Activated T-cell treated with anti-CD3 and anti-CD28 coated beads, Interleukin-2, amount 50 U/mL, for 72 hours (primary cell): Measurements from ENCODE around the gene MYOF. TPM values are rescaled to one million over a fixed set of nuclear protein-coding genes. Genes with fewer than 3 reads are reported as not detected.
"Not testable (repeated sequence)": the region's sequence is repeated elsewhere in the genome, so short reads cannot be mapped to it uniquely, and the experiment has no call there.

Experiments
- ATAC-seq, 2 donors: fragments of 150-1000 bp; cut with Tn5 transposase; replicated peaks in 1 of 2; 2 replicates each; pipeline ENCODE4 v1.10.0; 2021; ENCODE audit warnings: moderate library complexity in 2 of 2, mild to moderate bottlenecking in 1 of 2
- DNase-seq, 2 donors: peaks; one replicate each; pipeline ENCODE4 v3.0.0; 2021 to 2022; ENCODE audit warnings: mixed read lengths in 1 of 2
- H3K27ac Mint-ChIP-seq: one replicate; pipeline ENCODE4 v1.8.0; 2022; ENCODE audit warnings: mild to moderate bottlenecking, moderate library complexity, mixed read lengths
- H3K27me3 Mint-ChIP-seq: one replicate; pipeline ENCODE4 v1.8.0; 2022; ENCODE audit warnings: low read depth, mixed read lengths
- H3K36me3 Mint-ChIP-seq, 2 donors: one replicate each; pipeline ENCODE4 v1.8.0; 2022; ENCODE audit warnings: mixed read lengths in 2 of 2, mild to moderate bottlenecking in 1 of 2; ENCODE audit not compliant: insufficient read depth in 2 of 2
- H3K4me1 Mint-ChIP-seq: one replicate; pipeline ENCODE4 v1.8.0; 2022; ENCODE audit warnings: low read depth, mixed read lengths
- H3K4me3 Mint-ChIP-seq, 2 donors: one replicate each; pipeline ENCODE4 v1.8.0; 2022; ENCODE audit warnings: mild to moderate bottlenecking in 2 of 2, mixed read lengths in 2 of 2, moderate library complexity in 2 of 2
- H3K9me3 Mint-ChIP-seq, 2 donors: one replicate each; pipeline ENCODE4 v1.8.0; 2022; ENCODE audit warnings: mixed read lengths in 2 of 2
- total RNA-seq, 2 donors: library from RNA; stranded (reverse); gene quantifications; one replicate each; pipeline ENCODE4 v1.2.3, GENCODE V29; 2022

MYOF gene
- total RNA-seq, 2 donors from 2014 or later: 32.3 to 32.4 TPM

- Mint-ChIP-seq H3K4me3 (no peak overlapping the region), H3K27ac (no peak overlapping the region), H3K9me3 (no peaks in the 10 kb centered on the region), H3K4me1 (no peaks in the 10 kb centered on the region), H3K27me3 (no peaks in the 10 kb centered on the region), H3K36me3 (no peaks in the 10 kb centered on the region)
- no peak for ATAC-seq
- no peak for DNase-seq
These were observed 191.3 kb downstream of the MYOF start for GRCh38 chr10:93290661-93291354.

DNA sequence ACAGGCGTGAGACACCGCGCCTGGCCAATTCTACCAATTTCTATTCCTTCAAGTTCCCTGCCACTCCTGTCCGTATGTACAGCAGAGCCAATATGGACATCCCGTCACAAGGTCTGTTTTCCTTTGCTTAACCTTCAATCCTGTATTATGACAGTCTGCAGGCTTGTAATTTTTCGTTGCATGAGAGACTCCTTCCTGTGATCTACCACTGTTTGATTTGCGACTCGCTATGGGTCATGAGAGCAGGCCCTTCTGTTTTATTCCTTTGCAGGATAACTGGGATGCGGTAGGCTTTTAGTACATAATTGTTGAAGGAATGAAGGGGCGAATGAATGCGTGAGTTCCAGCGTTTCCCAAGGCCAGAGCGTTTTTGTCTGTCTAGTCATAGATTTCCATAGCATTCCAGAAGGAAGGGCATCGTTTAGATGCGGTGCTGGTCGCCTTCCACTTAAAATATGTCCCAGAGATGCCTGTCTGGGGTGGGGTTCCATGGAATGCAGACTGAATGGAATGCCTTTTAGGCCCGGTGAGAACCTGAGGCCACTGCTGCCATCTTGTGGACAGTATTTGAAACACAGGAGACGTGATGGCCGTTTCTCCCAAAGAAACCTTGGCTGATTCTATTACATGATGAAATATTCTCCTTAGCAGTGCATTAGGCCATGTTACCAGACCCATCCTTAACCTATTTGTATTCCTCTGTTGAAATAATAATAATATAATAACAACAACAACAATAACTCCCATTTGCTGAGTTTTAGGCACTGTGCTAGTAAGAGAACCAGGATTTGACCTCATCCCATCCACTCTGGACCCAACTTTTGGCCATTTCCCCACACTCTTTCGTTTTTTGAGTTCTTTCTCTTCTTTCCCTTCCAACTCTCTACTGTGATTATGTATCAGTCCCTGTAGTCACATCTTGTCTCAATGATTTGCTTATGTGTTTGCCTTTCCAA lies 193.2 kb downstream of the MYOF start:
- no peaks in the 10 kb centered on the region for H3K4me1 Mint-ChIP-seq
- no peaks in the 10 kb centered on the region for H3K9me3 Mint-ChIP-seq
- H3K27ac Mint-ChIP-seq: no peak overlapping the region
- no peak for ATAC-seq
- no peaks in the 10 kb centered on the region for H3K36me3 Mint-ChIP-seq
- H3K27me3 Mint-ChIP-seq: no peaks in the 10 kb centered on the region
- no peak overlapping the region for H3K4me3 Mint-ChIP-seq
- DNase-seq: peak; percentile 46 to 47

DNA sequence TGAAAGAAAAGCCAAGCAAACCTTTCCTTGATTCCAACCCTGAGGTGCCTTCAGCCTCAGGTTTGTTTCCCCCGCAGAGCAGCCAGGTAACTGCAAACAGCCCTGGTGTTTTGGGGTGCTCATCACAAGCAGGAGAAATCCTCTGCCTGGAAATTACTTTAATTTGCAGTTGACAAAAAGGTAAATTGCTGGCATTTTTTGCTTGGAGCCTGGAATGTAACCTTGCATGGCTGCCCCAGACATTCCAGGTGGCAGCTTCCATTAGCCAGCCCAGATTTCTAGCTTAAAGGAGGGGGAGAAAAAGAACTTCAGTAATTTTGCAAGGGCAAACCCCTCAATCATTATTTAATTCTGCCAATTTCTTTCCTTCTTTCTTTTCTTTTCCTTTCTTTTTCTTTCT lies 194.4 kb downstream of the MYOF start:
- H3K36me3 Mint-ChIP-seq: no peaks in the 10 kb centered on the region
- H3K9me3 Mint-ChIP-seq: no peaks in the 10 kb centered on the region
- DNase-seq: no peak
- H3K4me1 Mint-ChIP-seq: no peaks in the 10 kb centered on the region
- no peak for ATAC-seq
- H3K4me3 Mint-ChIP-seq: no peak overlapping the region
- no peak overlapping the region for H3K27ac Mint-ChIP-seq
- no peaks in the 10 kb centered on the region for H3K27me3 Mint-ChIP-seq

GRCh38 chr10:93284246-93284645 lies 197.9 kb downstream of the MYOF start:
- H3K9me3 Mint-ChIP-seq, ATAC-seq, H3K27ac Mint-ChIP-seq: not testable (repeated sequence)

DNA sequence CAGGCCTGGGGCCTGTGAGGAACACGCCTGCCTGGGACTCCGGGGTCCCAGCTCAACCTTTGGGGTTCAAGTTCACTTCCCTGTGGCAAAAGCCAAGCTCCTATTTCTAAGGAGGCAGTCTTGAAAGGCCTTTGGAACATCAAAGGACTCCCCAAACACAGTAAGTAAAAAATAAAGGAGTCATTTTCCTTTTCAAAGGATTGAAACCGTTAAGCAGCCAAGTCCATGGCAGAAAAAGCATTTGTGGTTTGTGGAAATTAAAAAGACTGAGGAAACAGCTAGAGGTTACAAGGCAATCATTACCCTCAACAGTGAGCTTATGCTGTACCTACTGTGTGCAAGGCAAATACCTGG lies 200.8 kb downstream of the MYOF start:
- Mint-ChIP-seq H3K27me3 (no peaks in the 10 kb centered on the region), H3K36me3 (no peaks in the 10 kb centered on the region), H3K9me3 (no peaks in the 10 kb centered on the region), H3K4me3 (no peak overlapping the region), H3K4me1 (no peaks in the 10 kb centered on the region), H3K27ac (no peak overlapping the region)
- ATAC-seq (no peak), DNase-seq (no peak)

More at GRCh38 chr10:93284246-93284645, 197.9 kb downstream of the MYOF start:
- not testable (repeated sequence) for DNase-seq, H3K27me3 Mint-ChIP-seq, H3K4me3 Mint-ChIP-seq, H3K36me3 Mint-ChIP-seq, H3K4me1 Mint-ChIP-seq

DNA sequence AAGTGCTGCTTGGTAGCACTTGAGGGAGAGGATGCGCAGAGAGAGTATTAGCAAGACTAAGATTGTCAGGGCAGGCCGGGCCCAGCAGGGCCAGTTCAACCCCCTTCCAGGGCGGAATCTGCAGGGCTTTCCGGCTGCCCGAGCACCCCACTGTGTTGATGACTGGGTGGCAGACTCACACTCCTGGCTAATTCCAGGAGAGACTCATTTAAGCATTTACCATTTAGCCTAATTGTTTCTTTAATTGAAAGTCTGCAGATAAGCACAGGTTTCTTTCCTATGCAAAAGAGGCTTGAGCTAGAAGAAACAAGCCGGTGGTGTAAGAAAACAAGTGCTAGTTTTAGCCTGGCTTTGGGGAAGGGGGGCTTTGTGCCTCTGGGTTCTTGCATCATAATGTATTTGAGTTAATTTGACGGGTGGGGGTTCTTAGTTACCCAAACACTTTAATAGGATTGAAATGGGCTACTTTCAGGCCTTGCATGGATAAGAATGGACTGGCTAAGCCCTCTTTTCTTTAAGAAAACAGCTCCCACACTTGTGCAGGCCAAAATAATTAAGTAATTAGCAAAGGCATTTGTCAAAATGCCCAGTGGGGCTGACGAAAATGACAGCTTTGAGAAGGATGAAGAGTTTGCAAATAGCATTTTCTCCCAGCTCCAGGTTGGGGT lies 201.3 kb downstream of the MYOF start:
- no peaks in the 10 kb centered on the region for H3K36me3 Mint-ChIP-seq
- no peak overlapping the region for H3K27ac Mint-ChIP-seq
- H3K9me3 Mint-ChIP-seq: no peaks in the 10 kb centered on the region
- ATAC-seq (no peak), DNase-seq (no peak)
- no peak overlapping the region for H3K4me3 Mint-ChIP-seq
- no peaks in the 10 kb centered on the region for H3K27me3 Mint-ChIP-seq
- H3K4me1 Mint-ChIP-seq: no peaks in the 10 kb centered on the region

DNA sequence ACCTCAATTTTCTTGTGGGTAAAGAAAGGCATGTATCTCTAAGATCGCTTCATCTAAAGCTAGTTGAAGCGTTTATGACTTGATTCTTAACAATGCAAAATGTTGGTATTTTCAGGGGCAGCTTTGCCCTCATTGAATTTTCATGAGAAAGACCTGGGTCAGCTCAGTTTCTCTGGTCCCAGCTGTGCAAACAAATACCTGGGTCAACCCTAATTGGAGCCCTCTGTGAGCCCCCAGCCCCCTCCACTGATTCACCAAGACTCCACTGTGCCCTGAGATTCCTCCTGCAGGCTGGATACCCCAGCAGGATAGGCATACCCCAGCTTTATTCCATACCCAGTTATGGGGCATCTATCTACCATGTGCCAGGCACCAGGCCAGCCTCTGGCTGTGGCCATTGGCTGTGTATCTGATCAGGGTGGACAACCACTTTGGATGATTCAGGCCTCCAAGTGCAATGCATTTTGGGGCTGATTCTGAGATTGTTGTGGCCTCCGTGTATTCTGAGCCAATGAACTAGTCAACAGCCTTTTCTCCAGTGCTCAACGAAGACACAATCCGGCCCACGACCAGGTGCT lies 201.9 kb downstream of the MYOF start:
- H3K4me3 Mint-ChIP-seq: no peak overlapping the region
- H3K27ac Mint-ChIP-seq: no peak overlapping the region
- ATAC-seq (no peak), DNase-seq (no peak)
- H3K4me1 Mint-ChIP-seq: no peaks in the 10 kb centered on the region
- no peaks in the 10 kb centered on the region for H3K36me3 Mint-ChIP-seq
- no peaks in the 10 kb centered on the region for H3K9me3 Mint-ChIP-seq
- H3K27me3 Mint-ChIP-seq: no peaks in the 10 kb centered on the region

- Mint-ChIP-seq H3K36me3 (no peaks in the 10 kb centered on the region), H3K4me1 (no peaks in the 10 kb centered on the region), H3K27ac (no peak overlapping the region), H3K27me3 (no peaks in the 10 kb centered on the region), H3K4me3 (no peak overlapping the region), H3K9me3 (no peaks in the 10 kb centered on the region)
- ATAC-seq (no peak), DNase-seq (no peak)
These were observed 204.8 kb downstream of the MYOF start for GRCh38 chr10:93277360-93277759.

DNA sequence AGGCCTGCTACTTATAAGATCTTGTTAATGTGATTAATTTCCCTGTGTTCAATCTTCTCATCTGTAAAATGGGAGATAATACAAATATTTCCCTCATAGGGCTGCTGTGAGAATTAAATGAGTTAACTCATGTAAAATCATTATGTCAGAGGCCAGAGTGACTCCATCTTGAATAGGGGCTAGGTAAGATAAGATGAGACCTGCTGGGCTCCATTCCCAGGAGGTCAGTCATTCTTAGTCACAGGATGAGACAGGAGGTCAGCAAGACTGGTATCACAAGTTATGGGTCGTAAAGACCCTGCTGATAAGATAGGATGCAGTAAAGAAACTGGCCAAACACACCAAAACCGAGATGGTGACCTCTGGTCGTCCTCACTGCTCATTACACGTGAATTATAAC lies 207.7 kb downstream of the MYOF start:
- Mint-ChIP-seq H3K27ac (no peak overlapping the region), H3K27me3 (no peaks in the 10 kb centered on the region), H3K36me3 (peaks cover 1 to 3% of the 10 kb centered on the region in 2 donors), H3K4me1 (no peaks in the 10 kb centered on the region), H3K4me3 (no peak overlapping the region), H3K9me3 (peaks cover 2 to 4% of the 10 kb centered on the region in 2 donors)
- ATAC-seq (no peak), DNase-seq (no peak)

DNA sequence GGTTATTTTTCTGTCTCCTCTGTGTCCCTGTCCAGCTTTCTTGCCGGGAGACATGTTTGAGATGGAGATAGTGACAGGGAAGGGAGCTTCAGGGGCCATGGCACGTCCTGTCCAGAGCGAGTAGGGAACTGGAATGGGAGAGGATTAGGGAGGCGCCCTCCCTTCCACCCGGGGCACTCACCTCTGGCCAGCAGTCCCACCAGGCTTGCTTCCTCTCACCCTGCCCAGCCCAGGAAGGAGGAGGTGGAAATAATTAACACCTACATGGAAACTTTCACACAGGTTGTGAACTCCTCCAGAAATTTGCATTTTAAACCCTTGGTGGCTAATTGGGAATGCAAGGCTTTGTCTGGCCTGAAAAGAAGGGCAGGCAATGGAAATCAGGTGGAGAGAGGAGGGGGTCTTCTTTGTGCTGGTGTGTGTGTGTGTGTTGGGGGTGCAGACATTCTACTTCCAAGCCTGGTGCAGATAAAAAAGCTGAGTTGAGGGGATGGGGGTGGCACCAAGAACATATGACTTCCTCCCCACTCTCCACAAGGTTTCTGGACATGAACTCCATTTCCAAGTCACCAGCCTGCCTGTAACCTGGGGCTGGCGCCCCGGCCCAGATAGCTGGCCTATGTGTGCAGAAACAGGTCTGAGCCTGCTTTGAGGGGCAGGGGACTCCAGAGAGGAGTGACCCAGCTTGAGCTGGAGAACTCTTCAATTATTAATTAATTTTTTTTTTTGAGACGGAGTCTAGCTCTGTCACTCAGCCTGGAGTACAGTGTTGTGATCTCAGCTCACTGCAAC lies 209.1 kb downstream of the MYOF start:
- ATAC-seq: no peak
- peaks cover 2 to 8% of the 10 kb centered on the region in 2 donors for H3K9me3 Mint-ChIP-seq
- H3K36me3 Mint-ChIP-seq: peaks cover 4 to 5% of the 10 kb centered on the region in 2 donors
- no peaks in the 10 kb centered on the region for H3K27me3 Mint-ChIP-seq
- H3K27ac Mint-ChIP-seq: no peak overlapping the region
- H3K4me1 Mint-ChIP-seq: no peaks in the 10 kb centered on the region
- no peak overlapping the region for H3K4me3 Mint-ChIP-seq
- no peak for DNase-seq

DNA sequence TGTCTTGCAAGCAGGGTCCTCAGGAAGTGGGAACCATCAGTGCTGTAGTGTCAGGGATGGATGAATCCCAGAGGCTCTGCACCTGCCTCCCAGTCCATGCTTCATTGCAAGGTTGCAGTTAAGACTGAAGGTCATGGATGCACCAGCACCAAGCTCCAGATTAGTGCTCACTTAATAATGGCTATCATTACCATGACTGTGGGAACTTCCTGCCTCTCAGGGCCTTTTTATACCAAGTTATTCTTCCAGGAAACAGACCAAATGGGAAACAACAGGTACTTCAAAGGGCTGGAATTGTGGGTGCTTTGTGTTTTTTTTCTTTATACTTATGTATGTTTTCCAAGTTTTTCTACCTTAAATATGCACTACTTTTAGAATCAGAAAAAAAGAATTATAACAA lies 210.8 kb downstream of the MYOF start:
- DNase-seq (no peak), ATAC-seq (no peak)
- no peaks in the 10 kb centered on the region for H3K27me3 Mint-ChIP-seq
- H3K4me1 Mint-ChIP-seq: no peaks in the 10 kb centered on the region
- peaks cover 2 to 8% of the 10 kb centered on the region in 2 donors for H3K9me3 Mint-ChIP-seq
- H3K36me3 Mint-ChIP-seq: peaks cover 4 to 5% of the 10 kb centered on the region in 2 donors
- H3K27ac Mint-ChIP-seq: no peak overlapping the region
- H3K4me3 Mint-ChIP-seq: no peak overlapping the region

DNA sequence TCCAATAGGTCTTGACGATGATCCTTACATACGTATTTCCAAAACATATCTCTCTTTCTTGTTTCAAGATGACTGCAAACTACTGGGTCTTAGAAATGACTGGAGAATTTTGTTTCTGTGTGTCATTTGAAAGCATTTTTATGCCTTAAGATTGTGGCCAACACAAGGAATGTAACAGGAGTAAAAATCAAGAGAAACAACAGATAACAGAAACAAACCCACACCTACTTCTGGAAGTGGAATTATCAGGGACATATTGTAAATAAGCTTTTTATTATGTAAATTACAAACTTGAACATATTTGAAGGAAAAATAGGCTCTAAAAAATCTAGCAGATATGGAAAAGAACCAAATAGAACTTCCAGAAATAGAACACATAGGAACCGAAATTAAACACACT lies 212.9 kb downstream of the MYOF start:
- Mint-ChIP-seq H3K36me3 (peaks cover 4 to 5% of the 10 kb centered on the region in 2 donors), H3K4me3 (no peak overlapping the region), H3K27ac (no peak overlapping the region), H3K4me1 (no peaks in the 10 kb centered on the region), H3K9me3 (peaks cover 2 to 8% of the 10 kb centered on the region in 2 donors), H3K27me3 (no peaks in the 10 kb centered on the region)
- ATAC-seq (no peak), DNase-seq (no peak)
